Adipocyte (in vitro differentiated cells): ENCODE results near the gene NFIA.
"Not testable (repeated sequence)": the region's sequence is repeated elsewhere in the genome, so short reads cannot be mapped to it uniquely, and the experiment has no call there.

Source experiments
- DNase-seq: peaks from one replicate; pipeline ENCODE4 v3.0.0-alpha.2; 2015; ENCODE audit warnings: low read depth
- H3K27me3 ChIP-seq: replicated peaks from 2 replicates; pipeline ENCODE4 v1.7.0; 2013; ENCODE audit warnings: mild to moderate bottlenecking, low read length, moderate library complexity; ENCODE audit not compliant: control insufficient read depth, insufficient read depth
- H3K36me3 ChIP-seq: 2 replicates; pipeline ENCODE4 v1.7.0; 2013; ENCODE audit warnings: low read length, mild to moderate bottlenecking, moderate library complexity; ENCODE audit not compliant: control insufficient read depth, insufficient read depth, severe bottlenecking
- H3K4me1 ChIP-seq: 2 replicates; pipeline ENCODE4 v1.7.0; 2013; ENCODE audit warnings: mild to moderate bottlenecking, low read length, moderate library complexity; ENCODE audit not compliant: control insufficient read depth, insufficient read depth
- H3K4me3 ChIP-seq: 2 replicates; pipeline ENCODE4 v1.7.0; 2013; ENCODE audit warnings: mild to moderate bottlenecking, low read length, moderate library complexity
- H3K9ac ChIP-seq: 2 replicates; pipeline ENCODE4 v1.7.0; 2013; ENCODE audit warnings: mild to moderate bottlenecking, low read length, moderate library complexity
- H3K9me3 ChIP-seq: 2 replicates; pipeline ENCODE4 v1.7.0; 2013; ENCODE audit warnings: mild to moderate bottlenecking, low read length, moderate library complexity; ENCODE audit not compliant: control insufficient read depth

Gene NFIA

DNA sequence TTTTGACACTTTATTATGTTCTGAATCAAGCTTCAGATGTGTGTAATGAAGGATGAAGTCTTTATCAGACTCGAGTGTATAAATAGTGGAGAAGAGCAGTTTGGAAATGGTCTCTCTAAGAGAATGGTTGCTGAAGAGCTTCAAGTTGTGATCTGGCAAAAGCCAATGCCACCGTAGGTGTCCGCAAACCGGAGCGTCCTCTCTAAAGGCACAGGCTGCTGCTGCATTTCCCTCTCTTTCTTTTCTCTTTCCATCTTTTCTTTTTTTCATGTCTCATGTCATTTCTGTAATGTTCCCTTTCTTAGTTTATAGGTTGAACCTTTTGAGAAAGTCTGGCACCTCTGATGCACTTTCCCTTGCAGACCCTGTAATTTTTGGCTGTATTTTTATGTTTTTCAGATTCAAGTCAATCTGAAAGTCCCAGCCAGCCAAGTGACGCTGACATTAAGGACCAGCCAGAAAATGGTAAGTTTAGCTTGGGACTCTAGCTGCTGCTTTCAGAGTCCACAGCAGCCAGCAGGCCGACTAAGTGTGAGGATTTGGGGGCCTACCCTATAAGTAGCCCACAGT is 194.8 kb downstream of the NFIA start:
- H3K9ac ChIP-seq = peak overlapping the region; percentile 72
- H3K4me3 ChIP-seq = peak overlapping the region; percentile 76
- no peaks in the 10 kb centered on the region for H3K27me3 ChIP-seq
- no peak for DNase-seq
- H3K4me1 ChIP-seq = peaks cover 55% of the 10 kb centered on the region
- H3K36me3 ChIP-seq = no peaks in the 10 kb centered on the region
- H3K9me3 ChIP-seq = no peaks in the 10 kb centered on the region

- not testable (repeated sequence) for DNase-seq, H3K9me3 ChIP-seq, H3K9ac ChIP-seq, H3K36me3 ChIP-seq, H3K27me3 ChIP-seq, H3K4me3 ChIP-seq
- H3K4me1 ChIP-seq = peaks cover 47% of the 10 kb centered on the region
Observed at GRCh38 chr1:61278503-61278902, 196.1 kb downstream of the NFIA start.

DNA sequence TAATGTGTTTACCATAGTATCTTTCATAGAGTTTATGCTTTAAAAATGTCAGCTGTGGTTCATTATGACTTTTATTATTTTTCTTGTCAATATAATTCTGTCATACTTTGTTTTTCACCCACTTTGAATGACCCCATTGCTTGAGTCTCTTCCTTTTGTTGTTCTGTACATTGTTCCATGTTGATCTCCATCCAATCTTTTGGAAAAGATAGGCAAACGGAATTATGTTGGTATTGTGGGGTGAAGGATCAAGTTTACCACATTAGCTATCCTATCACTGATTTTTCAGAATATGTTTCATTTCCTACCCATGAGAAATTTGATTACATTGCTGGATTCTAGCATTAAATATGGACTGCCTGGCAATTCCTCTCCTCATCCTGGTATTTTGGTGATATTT is 196.6 kb downstream of the NFIA start:
- Histone ChIP-seq H3K4me1 (peaks cover 43% of the 10 kb centered on the region), H3K9ac (no peak overlapping the region), H3K27me3 (no peaks in the 10 kb centered on the region), H3K4me3 (no peak overlapping the region), H3K36me3 (no peaks in the 10 kb centered on the region), H3K9me3 (no peaks in the 10 kb centered on the region)
- DNase-seq = no peak

- H3K4me3 ChIP-seq = peak overlapping the region; percentile 36
- H3K9ac ChIP-seq = peak overlapping the region; percentile 26
- no peaks in the 10 kb centered on the region for H3K9me3 ChIP-seq
- H3K36me3 ChIP-seq = no peaks in the 10 kb centered on the region
- no peaks in the 10 kb centered on the region for H3K27me3 ChIP-seq
- H3K4me1 ChIP-seq = peaks cover 38% of the 10 kb centered on the region
- DNase-seq = no peak
Observed at GRCh38 chr1:61279570-61279969, 197.2 kb downstream of the NFIA start.

- H3K4me3 ChIP-seq = no peak overlapping the region
- H3K4me1 ChIP-seq = peaks cover 41% of the 10 kb centered on the region
- no peaks in the 10 kb centered on the region for H3K27me3 ChIP-seq
- H3K9ac ChIP-seq = no peak overlapping the region
- no peaks in the 10 kb centered on the region for H3K9me3 ChIP-seq
- H3K36me3 ChIP-seq = no peaks in the 10 kb centered on the region
- no peak for DNase-seq
Observed at GRCh38 chr1:61280452-61280851, 198.1 kb downstream of the NFIA start.

- no peak overlapping the region for H3K9ac ChIP-seq
- H3K4me3 ChIP-seq = no peak overlapping the region
- H3K27me3 ChIP-seq = no peaks in the 10 kb centered on the region
- H3K36me3 ChIP-seq = no peaks in the 10 kb centered on the region
- no peaks in the 10 kb centered on the region for H3K9me3 ChIP-seq
- peaks cover 37% of the 10 kb centered on the region for H3K4me1 ChIP-seq
- no peak for DNase-seq
Observed at GRCh38 chr1:61282387-61282786, 200.0 kb downstream of the NFIA start.

- no peak overlapping the region for H3K9ac ChIP-seq
- no peaks in the 10 kb centered on the region for H3K36me3 ChIP-seq
- no peaks in the 10 kb centered on the region for H3K9me3 ChIP-seq
- no peaks in the 10 kb centered on the region for H3K27me3 ChIP-seq
- H3K4me3 ChIP-seq = no peak overlapping the region
- DNase-seq = no peak
- H3K4me1 ChIP-seq = peaks cover 37% of the 10 kb centered on the region
Observed at GRCh38 chr1:61284248-61284854, 202.0 kb downstream of the NFIA start.

GRCh38 chr1:61284936-61285335 is 202.6 kb downstream of the NFIA start:
- H3K9ac ChIP-seq = no peak overlapping the region
- no peak overlapping the region for H3K4me3 ChIP-seq
- no peaks in the 10 kb centered on the region for H3K27me3 ChIP-seq
- DNase-seq = no peak
- H3K9me3 ChIP-seq = no peaks in the 10 kb centered on the region
- peaks cover 31% of the 10 kb centered on the region for H3K4me1 ChIP-seq
- no peaks in the 10 kb centered on the region for H3K36me3 ChIP-seq

DNA sequence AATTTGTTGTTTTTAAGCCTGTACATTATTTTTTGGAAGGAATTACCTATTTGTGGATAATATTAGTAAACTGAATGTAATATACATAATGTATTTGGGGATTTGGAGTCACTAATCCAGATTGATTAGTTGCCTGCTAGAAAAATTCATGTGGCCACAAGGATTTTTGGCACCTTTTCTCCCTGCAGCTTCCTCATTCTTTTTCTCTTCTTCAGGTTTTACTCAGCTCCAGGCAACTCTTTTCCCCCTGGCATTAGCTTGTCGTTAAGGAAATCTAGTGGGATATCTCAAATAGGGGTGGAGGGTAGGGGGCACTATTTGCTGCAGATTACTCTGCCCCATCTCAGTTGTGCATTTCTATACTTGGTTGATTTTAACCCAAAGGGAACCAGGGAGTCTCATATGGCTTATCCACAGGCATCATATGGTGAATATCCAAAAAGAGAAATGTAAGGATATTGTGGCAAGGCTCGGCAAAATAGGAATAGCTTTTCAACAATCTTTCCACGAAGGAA is 203.1 kb downstream of the NFIA start:
- Histone ChIP-seq H3K27me3 (no peaks in the 10 kb centered on the region), H3K36me3 (no peaks in the 10 kb centered on the region), H3K4me1 (peaks cover 28% of the 10 kb centered on the region), H3K9me3 (no peaks in the 10 kb centered on the region), H3K9ac (no peak overlapping the region), H3K4me3 (no peak overlapping the region)
- no peak for DNase-seq

DNA sequence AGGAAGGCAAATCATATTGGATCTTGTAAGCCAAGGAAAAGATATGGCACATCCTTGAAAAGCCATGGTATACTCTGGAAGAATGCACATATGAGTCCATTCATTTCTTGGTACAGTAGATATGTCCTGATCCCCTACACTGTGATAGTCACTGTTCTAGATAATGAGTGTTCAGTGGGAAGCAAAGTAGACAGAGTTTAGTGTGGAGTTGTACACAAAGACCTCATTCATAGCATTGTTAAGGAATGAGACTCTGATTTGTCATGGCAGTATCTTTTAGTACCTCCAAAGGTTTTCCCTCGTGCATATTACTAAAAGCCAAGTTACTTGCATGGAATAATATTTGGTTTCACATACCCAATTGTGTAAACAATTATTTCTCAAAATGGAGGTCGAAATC is 204.7 kb downstream of the NFIA start:
- Histone ChIP-seq H3K27me3 (no peaks in the 10 kb centered on the region), H3K4me1 (peaks cover 28% of the 10 kb centered on the region), H3K4me3 (no peak overlapping the region), H3K9ac (no peak overlapping the region), H3K36me3 (no peaks in the 10 kb centered on the region), H3K9me3 (no peaks in the 10 kb centered on the region)
- DNase-seq = peak; percentile 43

DNA sequence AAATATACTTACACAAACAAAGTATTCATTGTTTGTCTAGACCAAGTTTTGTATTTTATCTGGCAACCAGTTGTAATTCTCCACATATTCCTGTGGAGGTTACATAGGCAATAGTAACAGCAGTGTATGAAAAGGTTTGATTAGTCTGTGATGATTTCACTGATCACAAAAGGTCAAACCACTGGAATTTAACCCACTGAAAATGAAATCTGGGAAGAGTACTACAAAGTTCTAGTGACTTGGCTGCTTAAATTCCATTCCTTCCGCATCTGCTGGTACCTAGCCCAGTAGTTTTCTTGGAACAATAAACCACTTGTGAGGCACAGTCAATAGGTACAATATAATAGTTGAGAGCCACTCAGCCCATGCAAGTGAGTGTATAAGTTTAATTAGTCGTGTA is 205.4 kb downstream of the NFIA start:
- Histone ChIP-seq H3K4me3 (no peak overlapping the region), H3K4me1 (peaks cover 29% of the 10 kb centered on the region), H3K9me3 (no peaks in the 10 kb centered on the region), H3K27me3 (no peaks in the 10 kb centered on the region), H3K36me3 (no peaks in the 10 kb centered on the region), H3K9ac (no peak overlapping the region)
- DNase-seq = peak; percentile 87
